Activated T-cell treated with anti-CD3 and anti-CD28 coated beads for 48 hours (primary cell): ENCODE results near the gene TASP1.

ENCODE experiments used
- DNase-seq: peaks from one replicate; pipeline ENCODE4 v3.0.0-alpha.2; 2020; ENCODE audit warnings: low read depth

The TASP1 gene

DNA sequence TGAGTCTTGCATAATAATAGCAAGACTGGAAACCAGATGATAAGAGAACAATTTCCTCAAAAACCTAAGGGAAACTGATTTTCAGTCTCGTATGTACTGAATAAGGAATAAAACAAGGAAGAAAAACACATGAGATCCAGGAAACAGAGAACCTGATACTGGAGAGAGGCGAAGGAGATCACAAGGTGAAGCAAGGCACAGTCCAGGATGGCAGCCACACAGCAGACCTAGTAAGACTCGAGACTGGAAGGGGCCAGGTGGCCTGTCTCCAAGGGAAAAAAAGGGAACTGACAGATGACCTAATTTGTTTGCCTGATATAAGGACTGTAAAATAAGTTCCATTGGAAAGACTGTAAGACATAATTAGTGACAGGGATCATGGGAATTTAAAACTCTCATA is 71.1 kb downstream of the TASP1 start:
- no peak for DNase-seq

DNA sequence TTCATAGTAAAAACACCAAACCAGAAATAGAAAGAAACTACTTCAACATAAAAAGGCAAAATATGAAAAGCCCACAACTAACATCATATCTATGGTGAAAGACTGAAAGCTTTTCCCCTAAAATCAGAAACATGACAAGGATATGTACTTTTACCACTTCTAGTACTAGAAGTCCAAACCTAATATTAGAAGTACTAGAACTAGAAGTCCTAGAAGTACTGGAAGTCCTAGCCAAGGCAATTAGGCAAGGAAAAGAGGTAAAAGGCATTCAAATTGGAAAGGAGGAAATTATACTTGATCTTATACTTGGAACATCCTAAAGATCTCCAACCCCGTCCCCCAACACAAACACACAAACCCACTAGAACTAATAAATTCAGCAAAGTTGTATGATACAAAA is 74.9 kb downstream of the TASP1 start:
- no peak for DNase-seq

DNA sequence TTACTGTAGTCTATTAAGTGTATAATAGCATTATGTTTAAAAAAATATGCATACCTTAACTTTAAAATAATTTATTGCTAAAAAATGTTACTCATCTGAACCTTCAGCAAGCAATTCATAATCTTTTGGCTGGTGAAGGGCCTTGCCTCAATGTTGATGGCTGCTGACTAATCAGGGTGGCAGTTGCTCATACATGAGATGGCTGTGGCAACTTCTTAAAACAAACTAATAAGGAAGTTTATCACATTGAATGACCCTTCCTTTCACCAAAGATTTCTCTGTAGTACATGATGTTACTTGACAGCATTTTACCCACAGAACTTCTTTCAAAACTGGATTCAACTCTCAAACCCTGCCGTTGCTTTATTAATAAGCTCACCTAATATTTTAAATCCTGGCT is 84.0 kb downstream of the TASP1 start:
- no peak for DNase-seq

DNA sequence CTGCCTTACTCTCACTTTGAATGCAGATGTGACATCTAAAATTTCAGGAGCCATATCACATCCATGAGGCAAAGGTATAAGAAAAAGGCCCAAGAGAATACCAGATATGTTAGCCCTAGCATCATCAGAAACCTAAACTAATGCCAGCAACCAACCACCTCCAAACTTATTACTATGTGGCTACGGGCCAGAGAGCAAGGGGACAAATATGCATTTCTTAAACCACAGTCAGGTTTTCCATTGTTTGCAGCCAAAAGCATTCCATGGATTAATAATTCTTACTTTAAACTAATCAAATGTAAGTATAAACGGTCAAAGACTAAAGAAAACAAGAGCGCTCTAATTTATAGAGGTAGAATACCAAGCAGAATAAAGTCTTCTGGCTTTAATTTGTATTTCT is 84.7 kb downstream of the TASP1 start:
- no peak for DNase-seq

DNA sequence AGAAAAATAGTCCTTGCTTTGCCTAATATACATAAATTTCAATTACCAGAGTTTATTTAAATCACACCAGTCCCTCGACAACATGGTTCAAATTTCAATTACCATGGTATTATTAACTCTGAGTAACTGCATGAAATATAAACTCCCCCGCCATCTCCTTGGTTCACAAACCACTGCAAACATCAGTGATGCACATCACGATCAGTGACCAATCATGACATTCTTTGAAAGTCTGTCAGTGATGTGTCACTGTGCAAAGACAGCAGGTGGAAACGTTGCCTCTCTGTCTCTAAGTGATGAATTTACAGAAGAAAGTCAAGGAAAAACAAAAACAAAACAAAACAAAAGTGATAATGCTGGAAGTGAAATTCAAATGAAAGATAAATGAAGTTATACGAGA is 86.7 kb downstream of the TASP1 start:
- DNase-seq, result no peak

DNA sequence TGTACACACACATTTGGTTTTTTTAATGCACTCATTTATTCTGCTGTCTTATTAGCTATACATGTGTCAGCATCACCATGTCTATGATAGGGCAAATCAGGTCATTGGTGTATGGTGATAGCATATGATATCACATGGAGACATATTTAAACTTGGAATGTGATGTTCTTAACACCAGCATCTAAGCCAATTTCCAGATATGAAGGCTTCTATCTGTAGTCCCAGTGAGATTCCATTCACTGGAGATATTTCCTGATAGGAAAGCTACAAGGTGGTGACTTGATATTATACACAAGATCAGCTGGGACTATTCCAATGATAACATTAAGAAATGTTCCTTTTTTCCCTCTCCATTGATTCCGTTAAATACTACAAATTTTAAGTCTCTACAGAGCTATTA is 89.3 kb downstream of the TASP1 start:
- no peak for DNase-seq

DNA sequence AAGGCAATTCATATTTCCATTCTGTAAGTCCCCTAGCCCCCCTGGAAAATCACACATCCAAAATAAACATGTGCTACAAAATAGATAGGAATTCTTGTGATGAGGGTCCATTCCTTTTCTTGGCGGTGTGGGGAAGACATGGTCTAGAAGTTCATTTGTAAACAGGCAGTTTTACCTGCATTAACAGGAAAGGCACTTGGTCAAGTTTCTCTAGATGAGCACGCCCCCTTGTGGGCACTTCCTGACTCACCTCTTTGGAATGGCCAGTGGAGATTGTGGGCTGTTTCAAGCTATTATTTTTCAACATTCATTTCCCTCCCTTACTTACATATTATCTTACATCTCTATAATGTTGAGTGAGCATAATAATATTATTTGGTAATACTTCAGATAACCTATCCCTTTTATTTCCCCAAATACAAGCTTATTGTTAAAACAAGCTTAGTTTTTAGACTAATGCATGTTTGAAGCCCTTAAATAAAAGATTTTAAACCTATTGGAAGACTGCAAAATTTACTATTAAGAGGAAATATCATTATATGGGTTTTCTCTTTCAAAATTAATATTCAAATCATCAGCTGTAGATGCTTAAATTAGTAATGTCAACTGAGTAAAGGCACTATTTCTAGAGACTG is 92.1 kb downstream of the TASP1 start:
- DNase-seq, result peak; percentile 54

DNA sequence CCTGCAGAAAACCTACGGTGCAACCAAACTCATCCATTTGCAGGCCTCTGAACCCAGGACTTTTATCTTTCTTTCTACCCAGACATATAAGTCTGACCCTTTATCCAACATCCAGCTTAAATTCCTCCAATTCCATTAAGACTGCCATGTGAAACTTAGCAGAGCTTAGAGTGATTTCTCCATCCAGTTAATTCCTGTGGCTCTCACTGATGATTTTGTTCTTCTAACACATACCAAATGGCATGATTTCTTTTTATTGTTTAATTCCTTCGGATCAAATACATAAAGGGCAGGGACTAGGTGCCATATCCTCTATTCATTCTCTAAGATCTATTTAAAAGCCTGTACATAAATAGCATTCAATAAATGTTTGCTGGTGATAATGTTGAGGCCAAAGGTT is 92.9 kb downstream of the TASP1 start:
- no peak for DNase-seq

DNA sequence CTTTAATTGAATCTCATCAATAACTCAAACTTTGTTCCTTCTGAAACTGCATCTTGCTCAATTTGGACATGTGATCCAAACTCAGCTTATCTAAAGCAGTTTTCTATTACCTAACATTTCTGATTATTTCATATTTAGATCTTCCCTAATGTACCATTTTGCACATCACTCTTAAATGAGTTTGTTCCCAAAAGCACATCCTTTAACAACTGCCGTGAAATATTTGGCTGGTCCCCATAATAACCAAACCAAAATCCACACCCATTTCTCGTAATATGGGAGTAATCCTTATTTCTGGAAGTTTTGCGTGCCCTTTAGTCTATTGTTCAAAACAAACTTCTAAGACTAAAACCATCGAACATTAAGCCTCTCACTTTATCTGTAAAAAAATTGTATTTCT is 94.9 kb downstream of the TASP1 start:
- DNase-seq, result no peak

DNA sequence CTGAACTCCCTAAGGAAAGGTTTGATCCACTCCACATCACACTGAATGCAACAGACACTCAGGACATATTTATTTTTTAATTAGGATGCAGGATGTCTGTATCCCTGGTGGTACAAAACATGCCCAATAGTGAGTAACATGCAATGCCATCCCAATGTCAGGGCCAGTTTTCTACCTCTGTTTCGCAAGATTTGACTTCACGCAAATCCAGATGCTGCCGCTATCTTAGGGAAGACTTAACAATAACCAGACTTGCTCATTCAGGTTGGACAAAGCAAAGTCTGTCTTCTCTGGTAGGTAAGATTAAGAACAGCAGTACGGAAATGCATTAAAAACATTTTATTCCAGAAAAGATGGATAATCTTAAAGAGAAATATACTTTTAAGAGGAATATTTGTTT is 103.1 kb downstream of the TASP1 start:
- DNase-seq, result no peak

DNA sequence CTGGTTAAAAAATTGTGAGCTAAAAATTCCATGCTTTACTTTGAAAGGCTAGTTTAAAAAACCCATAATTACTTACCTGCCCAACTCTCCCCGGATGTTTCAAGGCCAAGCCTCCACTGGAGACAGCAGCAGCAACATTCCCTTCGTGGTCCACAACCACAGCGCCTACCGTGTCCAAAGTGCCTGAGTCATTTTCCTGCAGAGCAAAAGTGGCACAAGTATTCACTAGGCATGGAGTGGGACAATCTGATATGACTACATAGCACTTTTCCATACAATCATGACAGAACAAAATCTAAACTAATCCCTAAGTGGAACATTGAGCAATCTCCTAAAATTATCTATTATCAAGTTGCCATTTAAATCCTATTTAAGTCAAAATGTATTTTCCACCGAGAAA is 104.8 kb downstream of the TASP1 start:
- no peak for DNase-seq

DNA sequence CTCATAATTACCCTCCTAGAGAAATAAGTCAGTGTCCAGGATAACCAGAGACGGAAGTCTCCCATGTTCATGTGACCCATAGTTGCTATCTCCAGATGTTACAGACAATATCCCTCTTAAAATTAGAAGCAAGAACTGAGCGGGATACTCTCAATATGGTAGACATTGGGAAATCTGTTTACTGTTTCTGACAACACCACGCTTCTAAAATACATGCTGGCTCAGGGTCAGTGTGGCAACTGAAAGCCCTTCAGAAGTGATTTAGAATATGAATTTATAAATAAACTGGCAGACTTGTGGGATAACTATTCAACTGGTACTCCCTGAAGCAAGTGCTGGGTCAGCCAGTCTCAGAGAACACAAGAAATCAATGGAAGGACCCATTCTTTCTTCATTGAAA is 108.6 kb downstream of the TASP1 start:
- no peak for DNase-seq

DNA sequence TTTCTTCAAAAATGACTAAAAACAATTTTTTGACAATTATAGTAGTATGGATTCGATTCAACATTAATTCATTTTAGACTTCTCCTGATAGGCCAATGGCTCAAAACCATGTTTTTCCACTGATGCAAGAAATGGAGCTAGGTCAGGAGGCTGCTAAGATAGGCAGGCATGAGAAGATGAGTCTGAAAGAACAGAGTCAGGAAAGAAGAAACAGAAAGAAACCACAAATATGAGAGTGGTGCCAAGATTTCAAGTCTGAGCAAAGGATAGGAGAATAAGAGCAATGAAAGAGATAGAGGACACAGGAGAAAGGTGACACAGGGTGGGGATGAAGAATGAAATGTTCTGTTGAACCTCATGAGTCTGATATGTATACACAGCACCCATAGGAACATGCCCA is 112.2 kb downstream of the TASP1 start:
- no peak for DNase-seq

DNA sequence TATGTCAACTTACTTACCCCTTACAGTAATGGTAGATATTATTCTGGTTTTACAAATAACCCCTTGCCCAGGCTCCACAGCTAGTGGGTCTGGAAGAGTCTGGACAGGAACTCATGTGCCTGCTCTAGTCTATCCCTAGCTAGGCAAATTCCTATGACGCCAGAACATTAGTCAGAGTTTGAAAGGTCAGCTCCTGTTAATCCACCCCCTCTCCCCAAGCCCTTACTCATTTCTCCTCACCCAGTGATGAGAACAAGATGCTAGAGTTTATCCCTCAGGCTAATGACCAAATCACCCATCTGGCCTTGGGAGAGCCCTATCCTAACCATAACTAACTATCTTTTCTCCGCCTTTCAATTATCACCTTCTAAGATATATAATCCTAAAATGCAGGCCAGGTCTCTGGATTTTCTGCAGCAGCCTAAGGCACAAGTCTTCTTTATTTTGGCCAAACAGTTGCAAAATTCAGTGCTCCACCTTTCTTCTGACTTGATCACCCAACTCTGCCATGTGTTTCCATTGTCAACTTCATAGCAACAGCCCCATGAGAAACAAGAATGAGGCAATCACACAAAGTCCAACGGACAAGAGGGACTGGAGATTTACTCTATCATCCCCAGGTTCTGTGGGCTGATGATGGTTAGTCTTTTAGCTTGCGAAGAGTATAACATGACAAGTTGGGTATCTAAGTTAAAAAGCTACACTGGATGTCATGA is 113.3 kb downstream of the TASP1 start:
- DNase-seq, result no peak

DNA sequence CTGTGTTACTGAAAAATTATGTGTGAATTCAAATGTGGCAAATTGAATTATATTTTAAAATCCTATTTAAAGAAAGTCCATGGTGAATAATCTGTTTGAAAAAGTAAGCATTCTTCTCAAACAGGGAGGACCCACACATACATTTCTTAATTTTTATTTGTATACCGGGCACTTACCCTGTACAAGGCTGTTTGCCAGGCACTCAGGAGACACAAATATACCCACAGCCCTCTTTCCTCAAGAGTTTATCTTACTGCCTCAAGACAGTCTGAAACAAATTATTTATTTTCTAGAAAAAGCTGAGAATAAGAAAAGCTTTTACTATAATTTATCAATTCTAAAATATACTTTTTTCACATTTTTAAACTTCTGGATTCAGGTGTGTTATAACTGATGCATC is 114.4 kb downstream of the TASP1 start:
- DNase-seq, result no peak

DNA sequence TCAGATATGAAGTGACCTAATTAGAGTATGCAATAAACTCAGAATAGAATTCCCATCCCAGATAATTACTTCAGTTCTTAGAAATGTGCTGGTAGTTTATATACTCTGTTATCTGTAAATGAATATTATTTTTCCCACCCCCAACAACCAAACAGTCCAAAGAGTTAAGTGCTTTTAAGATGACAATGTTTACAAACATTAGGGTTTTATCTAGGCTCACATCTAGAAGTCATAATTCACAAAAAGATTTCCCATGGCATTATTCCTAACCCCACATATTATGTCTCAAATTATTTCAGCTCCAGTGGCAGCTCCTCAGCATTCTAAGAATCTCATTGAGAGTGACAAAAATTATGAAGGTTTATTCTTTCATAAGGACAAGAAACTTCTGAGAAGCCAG is 120.9 kb downstream of the TASP1 start:
- no peak for DNase-seq

DNA sequence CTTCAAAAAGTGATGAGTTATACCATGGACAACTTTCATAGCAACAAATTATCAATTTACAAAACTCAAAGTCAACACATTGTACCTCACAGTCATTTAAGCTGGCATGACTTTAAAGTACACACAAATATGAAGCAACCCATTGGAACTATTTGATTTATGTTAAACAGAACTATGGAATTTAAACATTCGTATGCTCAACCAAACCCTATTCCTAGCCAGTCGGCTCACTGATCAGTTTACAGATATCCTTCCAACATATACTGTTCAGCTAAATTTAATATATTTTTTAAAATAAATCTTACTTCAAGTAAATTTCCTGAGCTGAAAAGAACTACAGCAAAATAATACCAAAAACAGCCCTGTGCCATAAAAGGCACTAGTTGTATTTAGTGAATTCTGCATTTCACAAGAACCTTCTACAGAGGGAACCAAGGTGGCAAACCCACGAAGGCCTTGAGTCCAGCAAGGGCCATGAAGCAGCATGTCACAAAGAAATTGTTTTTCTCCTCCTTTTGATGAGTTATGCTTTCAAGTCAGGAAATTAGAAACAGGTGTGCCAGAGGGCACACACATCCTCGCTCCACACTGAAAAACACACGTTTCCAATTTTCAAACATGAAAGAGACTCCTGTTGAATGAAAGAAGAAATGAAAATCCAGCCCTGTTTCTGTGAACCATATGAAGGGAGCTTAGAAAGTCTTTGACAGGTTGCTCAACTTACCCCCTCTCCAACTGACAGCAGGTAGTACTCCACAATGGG is 122.8 kb downstream of the TASP1 start:
- no peak for DNase-seq

DNA sequence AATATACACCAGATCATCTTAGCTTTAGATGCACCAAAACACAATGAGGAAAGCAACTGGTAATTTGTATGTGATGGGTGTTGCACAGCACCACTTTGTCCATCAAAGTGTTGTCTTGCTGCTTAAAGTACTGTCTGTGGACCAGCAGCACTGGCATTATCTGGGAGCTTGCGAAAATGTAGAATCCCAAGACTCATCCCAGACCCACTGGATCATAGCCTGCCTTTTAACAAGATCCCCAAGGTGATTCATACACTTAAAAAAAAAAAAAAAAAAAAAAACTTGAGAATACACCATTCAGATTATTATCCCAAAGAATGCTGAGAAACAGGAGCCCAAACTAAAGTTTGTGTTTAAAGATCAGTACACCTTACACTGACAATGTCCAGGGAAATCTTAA is 123.4 kb downstream of the TASP1 start:
- no peak for DNase-seq

DNA sequence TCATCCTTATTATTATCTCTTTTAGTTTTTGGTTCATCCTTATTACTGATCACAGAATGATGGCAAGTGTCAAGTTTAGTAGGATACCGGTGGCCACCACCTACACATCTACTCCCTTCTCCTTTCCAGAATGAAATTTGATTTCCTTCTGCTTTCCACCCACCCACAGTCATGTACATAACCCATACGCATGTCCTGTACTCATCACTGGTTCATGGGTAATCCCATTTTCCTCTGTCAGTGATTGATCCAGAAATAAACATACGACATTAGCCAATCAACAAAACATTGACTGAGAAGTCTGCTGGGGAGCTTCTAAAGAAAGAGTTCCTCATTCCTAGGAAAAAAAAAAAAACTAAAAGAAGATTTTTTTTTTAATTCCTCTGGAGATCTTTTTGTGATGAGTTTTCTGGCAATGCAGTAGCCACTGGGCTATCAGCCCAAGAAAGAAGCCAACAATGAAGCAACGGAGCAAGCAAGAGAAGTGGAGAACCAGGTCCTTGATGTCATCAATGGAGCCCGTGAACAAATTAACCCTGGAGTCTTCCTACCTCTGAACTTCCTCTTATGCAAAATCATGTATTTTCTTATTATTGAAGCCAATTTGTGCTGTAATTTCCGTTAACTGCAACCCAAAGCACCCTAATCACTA is 127.8 kb downstream of the TASP1 start:
- DNase-seq, result no peak

DNA sequence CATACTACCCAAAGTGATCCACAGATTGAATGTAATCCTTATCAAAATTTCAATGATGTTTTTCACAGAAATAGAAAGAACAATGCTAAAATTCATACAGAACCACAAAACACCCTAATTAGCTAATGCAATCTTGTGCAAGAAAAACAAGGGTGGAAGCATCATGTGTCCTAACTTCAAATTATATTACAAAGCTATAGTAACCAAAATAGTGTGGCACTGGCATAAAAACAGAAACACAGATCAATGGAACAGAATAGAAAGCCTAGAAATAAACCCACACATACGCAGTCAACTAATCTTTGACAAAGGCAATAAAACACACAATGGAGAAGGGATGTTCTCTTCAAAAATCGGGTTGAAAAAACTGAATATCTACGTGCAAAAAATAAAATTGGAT is 131.1 kb downstream of the TASP1 start:
- no peak for DNase-seq

DNA sequence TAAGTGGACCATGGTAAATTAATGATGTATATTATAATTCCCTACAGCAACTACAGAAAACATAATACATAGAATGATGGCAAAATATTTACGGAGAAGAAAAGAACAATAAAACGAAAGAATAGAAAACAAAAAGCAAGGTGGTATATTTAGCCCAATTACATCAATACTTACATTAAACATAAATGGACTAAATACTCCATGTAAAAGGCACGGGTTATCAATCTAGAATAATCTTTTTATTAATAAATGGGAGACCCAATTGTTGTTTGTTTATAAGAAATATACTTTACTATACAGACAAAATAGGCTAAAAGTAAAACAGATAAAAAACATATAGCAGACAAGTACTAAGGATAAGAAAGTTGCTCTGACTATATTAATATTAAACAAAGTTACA is 137.2 kb downstream of the TASP1 start:
- DNase-seq, result no peak

DNA sequence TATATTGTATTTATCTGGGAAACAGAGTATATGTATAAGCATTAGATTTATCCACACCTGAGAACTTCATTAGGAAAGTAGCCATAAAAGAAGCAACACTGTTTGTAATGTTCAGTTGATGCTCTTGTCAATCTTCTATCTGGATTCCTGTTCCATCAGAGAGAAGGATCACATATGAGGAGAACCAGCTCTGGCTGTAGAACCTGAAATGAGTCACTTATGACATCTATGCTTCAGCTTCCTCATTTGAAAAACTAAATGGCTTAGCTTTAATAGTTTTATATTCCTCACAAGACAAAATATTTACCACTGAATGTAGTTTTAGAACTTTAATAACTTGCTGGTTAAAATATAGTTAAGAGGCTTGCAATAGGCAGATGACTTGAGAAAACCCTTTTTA is 144.7 kb downstream of the TASP1 start:
- no peak for DNase-seq

DNA sequence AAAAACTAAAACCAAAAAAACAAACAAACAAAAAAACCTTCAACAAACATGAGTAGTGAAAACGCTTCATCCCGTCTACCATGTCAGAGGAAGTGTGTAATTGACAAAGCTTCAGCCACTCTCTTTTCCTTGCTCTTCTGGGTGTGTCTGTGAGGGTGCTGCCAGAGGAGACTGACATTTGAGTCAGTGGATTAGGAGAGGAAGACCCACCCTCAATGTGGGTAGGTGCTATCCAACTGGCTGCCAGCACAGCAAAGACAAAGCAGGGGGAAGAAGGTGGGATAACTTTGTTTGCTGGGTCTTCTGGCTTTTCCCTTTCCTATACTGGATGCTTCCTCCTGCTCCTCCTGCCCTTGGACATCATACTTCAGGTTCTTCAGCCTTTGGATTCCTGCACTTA is 145.6 kb downstream of the TASP1 start:
- DNase-seq, result no peak
